ENCODE data around the gene ADAM33. TPM values are rescaled to one million over a fixed set of nuclear protein-coding genes. Genes with fewer than 3 reads are reported as not detected.

ADAM33 gene
- polyA plus RNA-seq, 5 donors, result 8.3 to 16.1 (median 10.2) TPM

GRCh38 chr20:3647473-3647872 is 34.3 kb downstream of the ADAM33 start:
- no peak for DNase-seq

GRCh38 chr20:3646651-3647050 is 35.2 kb downstream of the ADAM33 start:
- DNase-seq, result no peak

- DNase-seq, result no peak
Measured at GRCh38 chr20:3646067-3646440, 35.8 kb downstream of the ADAM33 start.

- DNase-seq, result no peak
Measured at GRCh38 chr20:3645309-3646066, 36.3 kb downstream of the ADAM33 start.

- no peak for DNase-seq
Measured at GRCh38 chr20:3640259-3640658, 41.6 kb downstream of the ADAM33 start.

- no peak for DNase-seq
Measured at GRCh38 chr20:3635346-3635745, 46.5 kb downstream of the ADAM33 start.

- DNase-seq, result no peak
Measured at GRCh38 chr20:3633913-3634478, 47.8 kb downstream of the ADAM33 start.

- DNase-seq, result no peak
Measured at GRCh38 chr20:3632311-3633004, 49.4 kb downstream of the ADAM33 start.

GRCh38 chr20:3631534-3631933 is 50.3 kb downstream of the ADAM33 start:
- DNase-seq, result no peak

- no peak for DNase-seq
Measured at GRCh38 chr20:3630429-3630828, 51.4 kb downstream of the ADAM33 start.

GRCh38 chr20:3629893-3630292 is 51.9 kb downstream of the ADAM33 start:
- no peak for DNase-seq

GRCh38 chr20:3628502-3629314 is 53.1 kb downstream of the ADAM33 start:
- DNase-seq, result no peak

- no peak for DNase-seq
Measured at GRCh38 chr20:3627476-3627875, 54.3 kb downstream of the ADAM33 start.

GRCh38 chr20:3622406-3622805 is 59.4 kb downstream of the ADAM33 start:
- DNase-seq, result no peak

- no peak for DNase-seq
Measured at GRCh38 chr20:3621111-3621510, 60.7 kb downstream of the ADAM33 start.

Other genes starting within 250 kb of the ADAM33 start
- 10 to 100 TPM; 27.1 to 38.2 (median 33.9) TPM for gene ATRN, start 211.0 kb downstream of the ADAM33 start, polyA plus RNA-seq (ENCODE audit: insufficient read depth in 1 of 5, insufficient read length in 5 of 5, low replicate concordance in 1 of 5)
- gene GFRA4, start 18.6 kb downstream of the ADAM33 start, polyA plus RNA-seq (ENCODE audit: insufficient read depth in 1 of 5, insufficient read length in 5 of 5, low replicate concordance in 1 of 5), result not detected
- gene SIGLEC1, start 30.6 kb upstream of the ADAM33 start, polyA plus RNA-seq (ENCODE audit: insufficient read depth in 1 of 5, insufficient read length in 5 of 5, low replicate concordance in 1 of 5), result 1 to 10 TPM; 1.6 to 2.9 (median 2.1) TPM
- 10 to 100 TPM; 21.2 to 34.6 (median 24.0) TPM for gene HSPA12B, start 50.7 kb upstream of the ADAM33 start, polyA plus RNA-seq (ENCODE audit: insufficient read depth in 1 of 5, insufficient read length in 5 of 5, low replicate concordance in 1 of 5)
- 10 to 100 TPM; 17.7 to 44.5 (median 23.2) TPM for gene ADISSP, start 85.7 kb upstream of the ADAM33 start, polyA plus RNA-seq (ENCODE audit: insufficient read depth in 1 of 5, insufficient read length in 5 of 5, low replicate concordance in 1 of 5)
- 1 to 10 TPM in 4 of 5 donors, under 1 TPM in 1; 0.72 to 4.8 (median 2.3) TPM for gene SPEF1, start 99.4 kb upstream of the ADAM33 start, polyA plus RNA-seq (ENCODE audit: insufficient read depth in 1 of 5, insufficient read length in 5 of 5, low replicate concordance in 1 of 5)
- gene CENPB, start 104.7 kb upstream of the ADAM33 start, polyA plus RNA-seq (ENCODE audit: insufficient read depth in 1 of 5, insufficient read length in 5 of 5, low replicate concordance in 1 of 5), result 10 to 100 TPM; 36.0 to 71.1 (median 41.9) TPM
- gene CDC25B, start 114.3 kb upstream of the ADAM33 start, polyA plus RNA-seq (ENCODE audit: insufficient read depth in 1 of 5, insufficient read length in 5 of 5, low replicate concordance in 1 of 5), result 10 to 100 TPM; 47.6 to 63.6 (median 51.1) TPM
- gene AP5S1, start 138.5 kb upstream of the ADAM33 start, polyA plus RNA-seq (ENCODE audit: insufficient read depth in 1 of 5, insufficient read length in 5 of 5, low replicate concordance in 1 of 5), result 10 to 100 TPM in 2 of 5 donors, 1 to 10 TPM in 3; 8.6 to 12.9 (median 9.5) TPM
- 10 to 100 TPM; 21.9 to 32.2 (median 25.7) TPM for gene MAVS, start 164.8 kb upstream of the ADAM33 start, polyA plus RNA-seq (ENCODE audit: insufficient read depth in 1 of 5, insufficient read length in 5 of 5, low replicate concordance in 1 of 5)
- 10 to 100 TPM; 32.8 to 38.6 (median 37.0) TPM for gene PANK2, start 207.4 kb upstream of the ADAM33 start, polyA plus RNA-seq (ENCODE audit: insufficient read depth in 1 of 5, insufficient read length in 5 of 5, low replicate concordance in 1 of 5)